Measurements from ENCODE around the gene KLC1.
"Not testable (repeated sequence)": the region's sequence is repeated elsewhere in the genome, so short reads cannot be mapped to it uniquely, and the experiment has no call there.

Gene KLC1

DNA sequence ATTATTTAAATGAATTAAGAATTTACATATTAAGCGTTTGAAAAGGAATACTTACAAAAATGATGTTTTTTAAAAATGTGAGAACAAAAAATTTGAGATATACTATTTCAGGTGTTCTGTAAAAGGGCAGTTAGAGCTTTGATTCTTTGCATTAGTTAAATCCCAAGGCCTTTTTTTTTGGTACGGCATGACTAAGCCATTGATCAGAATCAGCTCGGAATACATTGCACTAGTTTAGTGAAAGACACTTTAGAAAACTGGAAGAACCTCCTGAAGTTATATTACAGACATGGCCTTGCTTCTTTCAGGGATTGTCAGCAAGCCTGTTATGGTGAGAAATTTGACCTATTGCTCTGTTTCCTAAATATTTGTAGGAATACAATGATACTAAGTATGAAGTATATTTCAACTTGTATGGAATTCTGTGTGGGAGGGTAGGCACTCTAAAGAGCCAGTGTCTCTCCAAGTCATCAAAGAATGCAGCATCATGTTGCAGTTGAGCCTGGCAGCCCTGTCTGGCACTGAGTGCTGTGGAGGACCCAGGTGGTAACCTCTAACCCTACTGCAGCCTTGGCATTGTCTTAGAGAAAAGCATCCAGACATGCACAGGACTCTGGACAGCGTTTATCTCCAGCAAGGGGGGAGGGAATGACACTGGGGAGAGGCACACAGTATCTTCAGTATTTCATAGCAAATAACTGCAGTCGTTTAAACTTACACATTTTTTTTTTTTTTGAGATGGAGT is 1.5 kb downstream of the KLC1 start:
- DNase-seq: no peak
- no peak overlapping the region for H3K27ac Mint-ChIP-seq
- no peaks in the 10 kb centered on the region for H3K9me3 Mint-ChIP-seq
- peak overlapping the region; percentile 44 to 94 for H3K4me3 Mint-ChIP-seq
- no peak for ATAC-seq (replicated peaks)
- H3K4me1 Mint-ChIP-seq: peaks cover 37 to 56% of the 10 kb centered on the region in 2 donors
- no peaks in the 10 kb centered on the region for H3K27me3 Mint-ChIP-seq
- H3K36me3 Mint-ChIP-seq: peaks cover 0 to 10% of the 10 kb centered on the region in 2 donors

DNA sequence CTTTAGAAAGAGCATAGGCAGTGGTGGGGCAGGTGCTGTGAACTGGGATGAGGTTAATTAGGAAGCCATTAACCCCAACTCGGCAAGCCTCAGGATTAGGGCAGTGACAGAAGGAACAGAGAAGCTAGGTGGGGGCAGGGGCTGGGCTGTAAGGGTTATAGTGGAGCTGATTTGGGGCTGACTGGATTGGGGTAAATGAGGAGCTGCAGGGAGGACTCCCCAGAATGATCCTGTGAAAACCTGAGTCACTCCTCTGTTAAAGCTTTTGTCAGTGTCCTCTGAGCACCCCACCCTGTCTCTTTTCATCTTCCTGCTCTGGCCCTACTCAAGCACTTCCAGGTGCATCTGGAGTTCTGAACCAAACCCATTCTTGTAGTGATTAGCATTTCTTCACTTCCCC is 4.4 kb downstream of the KLC1 start:
- H3K27ac Mint-ChIP-seq: no peak overlapping the region
- no peaks in the 10 kb centered on the region for H3K27me3 Mint-ChIP-seq
- H3K9me3 Mint-ChIP-seq: no peaks in the 10 kb centered on the region
- peaks cover 6 to 14% of the 10 kb centered on the region in 2 donors for H3K36me3 Mint-ChIP-seq
- no peak for ATAC-seq (replicated peaks)
- peaks cover 33 to 61% of the 10 kb centered on the region in 2 donors for H3K4me1 Mint-ChIP-seq
- no peak for DNase-seq
- H3K4me3 Mint-ChIP-seq: no peak overlapping the region

DNA sequence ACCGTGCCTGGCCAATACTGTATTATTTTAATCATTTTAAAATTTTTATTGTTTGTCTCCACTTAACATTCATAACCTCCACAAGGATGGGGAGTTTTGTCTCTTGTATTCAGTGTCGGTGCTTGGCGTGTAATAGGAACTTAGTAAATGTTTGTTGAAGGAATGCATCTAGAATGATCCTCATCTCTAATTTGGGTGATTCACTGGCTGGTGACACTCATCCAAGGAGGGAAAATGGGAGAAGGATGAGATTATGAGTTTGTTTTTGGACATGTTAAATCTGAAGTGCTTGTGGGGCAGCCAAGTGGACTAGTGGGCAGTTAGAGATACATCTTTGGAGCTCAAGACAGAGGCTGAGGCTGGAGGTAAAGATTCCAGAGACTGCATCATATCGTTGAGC is 5.1 kb downstream of the KLC1 start:
- no peak overlapping the region for H3K4me3 Mint-ChIP-seq
- peaks cover 38 to 67% of the 10 kb centered on the region in 2 donors for H3K4me1 Mint-ChIP-seq
- no peak overlapping the region for H3K27ac Mint-ChIP-seq
- H3K36me3 Mint-ChIP-seq: peaks cover 8 to 19% of the 10 kb centered on the region in 2 donors
- ATAC-seq (replicated peaks): no peak
- no peaks in the 10 kb centered on the region for H3K27me3 Mint-ChIP-seq
- no peaks in the 10 kb centered on the region for H3K9me3 Mint-ChIP-seq
- no peak for DNase-seq

DNA sequence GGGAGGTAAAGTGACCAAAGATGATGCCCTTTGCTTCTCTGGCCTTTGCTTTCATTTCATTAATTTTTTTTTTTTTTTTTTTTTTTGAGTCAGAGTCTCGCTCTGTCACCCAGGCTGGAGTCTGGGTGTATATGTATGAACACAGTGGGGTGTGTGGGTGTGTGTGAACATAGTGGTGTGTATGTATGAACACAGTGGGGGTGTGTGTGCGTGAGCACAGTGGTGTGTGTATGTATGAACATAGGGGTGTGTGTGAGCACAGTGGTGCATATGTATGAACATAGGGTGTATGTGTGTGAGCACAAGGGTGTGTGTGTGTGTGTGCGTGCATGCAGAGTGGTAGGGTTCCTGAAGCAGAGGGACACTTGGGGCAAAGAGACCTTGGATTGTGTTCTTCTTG is 9.6 kb downstream of the KLC1 start:
- DNase-seq: no peak
- H3K9me3 Mint-ChIP-seq: no peaks in the 10 kb centered on the region

DNA sequence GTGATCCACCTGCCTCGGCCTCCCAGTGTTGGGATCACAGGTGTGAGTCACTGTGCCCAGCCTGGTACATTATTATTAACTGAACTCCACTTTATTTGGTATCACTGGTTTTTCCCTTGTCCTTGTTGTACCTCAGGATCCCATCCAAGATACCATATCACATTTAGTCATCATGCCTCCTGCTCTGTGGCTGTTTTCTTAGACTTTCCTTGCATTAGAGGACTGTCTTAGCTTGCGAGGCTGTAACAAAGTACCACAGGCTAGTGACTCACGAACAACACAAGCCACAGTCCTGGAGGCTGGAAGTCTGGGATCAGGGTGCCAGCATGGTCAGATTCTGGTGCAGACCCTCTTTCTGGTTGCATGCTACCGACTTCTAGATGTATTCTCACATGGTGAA is 12.2 kb downstream of the KLC1 start:
- Mint-ChIP-seq H3K9me3 (no peaks in the 10 kb centered on the region), H3K4me3 (no peak overlapping the region), H3K36me3 (peaks cover 16 to 17% of the 10 kb centered on the region in 2 donors), H3K27ac (no peak overlapping the region), H3K4me1 (peaks cover 21 to 64% of the 10 kb centered on the region in 2 donors), H3K27me3 (no peaks in the 10 kb centered on the region)
- ATAC-seq (replicated peaks) (no peak), DNase-seq (no peak)

More for the DNA sequence above, 9.6 kb downstream of the KLC1 start:
- ATAC-seq (replicated peaks): peak; percentile 38 to 47
- Mint-ChIP-seq H3K4me1 (peaks cover 31 to 68% of the 10 kb centered on the region in 2 donors), H3K4me3 (no peak overlapping the region), H3K27me3 (no peaks in the 10 kb centered on the region), H3K36me3 (peaks cover 11 to 17% of the 10 kb centered on the region in 2 donors), H3K27ac (no peak overlapping the region)

DNA sequence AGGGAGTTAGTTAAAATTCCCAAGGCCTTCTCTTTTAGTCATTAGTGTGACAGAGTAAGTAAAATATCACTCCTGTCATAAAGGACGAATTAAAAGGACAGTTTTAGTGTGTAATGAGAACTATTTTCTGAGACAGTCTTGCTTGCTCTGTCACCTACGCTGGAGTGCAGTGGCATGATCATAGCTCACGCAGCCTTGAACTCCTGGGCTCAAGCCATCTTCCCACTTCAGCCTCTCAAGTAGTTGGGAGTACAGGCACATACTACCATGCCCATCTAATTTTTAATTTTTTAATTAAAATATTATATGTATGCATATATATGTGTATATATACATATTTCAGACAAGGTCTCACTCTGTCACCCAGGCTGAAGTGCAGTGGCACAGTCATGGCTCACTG is 17.2 kb downstream of the KLC1 start:
- H3K4me1 Mint-ChIP-seq: peaks cover 9 to 31% of the 10 kb centered on the region in 2 donors
- H3K27ac Mint-ChIP-seq: no peak overlapping the region
- H3K9me3 Mint-ChIP-seq: no peaks in the 10 kb centered on the region
- peaks cover 12% of the 10 kb centered on the region in 2 donors for H3K36me3 Mint-ChIP-seq
- H3K27me3 Mint-ChIP-seq: no peaks in the 10 kb centered on the region
- no peak overlapping the region for H3K4me3 Mint-ChIP-seq
- ATAC-seq (replicated peaks) (no peak), DNase-seq (no peak)

DNA sequence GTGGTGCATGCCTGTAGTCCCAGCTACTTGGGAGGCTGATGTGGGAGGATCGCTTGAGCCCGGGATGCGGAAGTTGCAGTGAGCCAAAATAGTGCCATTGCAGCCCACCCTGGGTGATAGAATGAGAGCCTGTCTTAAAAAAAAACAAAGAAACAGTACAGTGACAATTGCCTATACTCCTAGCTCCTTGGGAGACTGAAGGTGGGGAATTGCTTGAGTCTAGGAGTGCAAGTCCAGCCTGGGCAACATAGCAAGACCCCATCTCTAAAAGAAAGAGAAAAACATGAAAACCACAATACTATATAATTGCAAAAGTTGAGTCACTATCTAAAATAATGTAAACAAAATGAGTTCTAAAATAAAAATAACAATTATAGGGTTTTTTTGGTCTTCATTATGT is 20.0 kb downstream of the KLC1 start:
- H3K4me3 Mint-ChIP-seq: no peak overlapping the region
- H3K9me3 Mint-ChIP-seq: no peaks in the 10 kb centered on the region
- H3K27me3 Mint-ChIP-seq: no peaks in the 10 kb centered on the region
- peaks cover 9 to 22% of the 10 kb centered on the region in 2 donors for H3K4me1 Mint-ChIP-seq
- DNase-seq (no peak), ATAC-seq (replicated peaks) (no peak)
- H3K27ac Mint-ChIP-seq: no peak overlapping the region
- peaks cover 10 to 13% of the 10 kb centered on the region in 2 donors for H3K36me3 Mint-ChIP-seq

DNA sequence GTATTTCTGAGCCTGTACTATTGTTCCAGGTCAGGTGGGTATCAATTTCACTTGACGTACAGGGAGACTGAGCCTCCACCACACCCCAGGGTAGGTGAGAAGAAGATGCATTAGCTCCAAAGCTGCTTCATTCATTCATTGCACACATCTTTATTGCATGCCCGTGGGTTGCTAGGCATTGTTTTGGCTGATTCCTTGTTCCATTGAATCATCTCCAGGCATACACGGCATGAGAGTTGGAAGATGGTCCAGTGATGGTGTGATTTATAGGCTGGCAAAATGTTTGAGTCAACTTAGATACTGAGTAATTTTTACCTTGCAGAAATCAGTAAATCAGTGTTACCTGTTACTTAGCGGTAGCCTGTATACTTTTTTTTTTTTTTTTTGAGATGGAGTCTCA is 21.2 kb downstream of the KLC1 start:
- H3K27me3 Mint-ChIP-seq: no peaks in the 10 kb centered on the region

DNA sequence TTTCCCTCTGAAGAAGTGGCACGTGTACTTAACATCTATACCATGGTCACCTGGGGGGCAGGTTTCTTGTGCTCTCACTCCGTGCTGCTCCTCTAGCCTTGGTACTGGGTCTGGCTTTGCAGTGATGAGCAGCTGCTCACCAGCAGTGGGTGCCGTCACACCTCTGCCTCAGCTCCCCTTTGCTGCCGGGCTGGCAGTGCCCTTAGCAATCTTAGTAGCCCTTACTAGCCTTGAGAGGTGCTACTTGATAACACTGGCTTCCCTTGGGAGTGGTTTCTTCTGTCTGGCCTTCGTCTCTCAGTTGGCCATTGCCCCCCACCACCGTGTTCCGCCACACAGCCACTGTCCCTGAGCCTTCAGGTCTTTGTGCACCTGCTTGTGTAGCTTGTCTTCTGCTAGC is 22.6 kb downstream of the KLC1 start:
- Mint-ChIP-seq H3K27me3 (no peaks in the 10 kb centered on the region), H3K36me3 (peaks cover 13 to 15% of the 10 kb centered on the region in 2 donors), H3K27ac (no peak overlapping the region), H3K4me1 (peaks cover 10 to 11% of the 10 kb centered on the region in 2 donors), H3K9me3 (no peaks in the 10 kb centered on the region), H3K4me3 (no peak overlapping the region)
- no peak for DNase-seq
- ATAC-seq (replicated peaks): no peak

More for the DNA sequence above, 21.2 kb downstream of the KLC1 start:
- no peak for ATAC-seq (replicated peaks)
- H3K4me3 Mint-ChIP-seq: no peak overlapping the region
- no peak overlapping the region for H3K27ac Mint-ChIP-seq
- H3K36me3 Mint-ChIP-seq: peaks cover 13 to 14% of the 10 kb centered on the region in 2 donors
- DNase-seq: no peak
- no peaks in the 10 kb centered on the region for H3K9me3 Mint-ChIP-seq
- peaks cover 9 to 14% of the 10 kb centered on the region in 2 donors for H3K4me1 Mint-ChIP-seq

DNA sequence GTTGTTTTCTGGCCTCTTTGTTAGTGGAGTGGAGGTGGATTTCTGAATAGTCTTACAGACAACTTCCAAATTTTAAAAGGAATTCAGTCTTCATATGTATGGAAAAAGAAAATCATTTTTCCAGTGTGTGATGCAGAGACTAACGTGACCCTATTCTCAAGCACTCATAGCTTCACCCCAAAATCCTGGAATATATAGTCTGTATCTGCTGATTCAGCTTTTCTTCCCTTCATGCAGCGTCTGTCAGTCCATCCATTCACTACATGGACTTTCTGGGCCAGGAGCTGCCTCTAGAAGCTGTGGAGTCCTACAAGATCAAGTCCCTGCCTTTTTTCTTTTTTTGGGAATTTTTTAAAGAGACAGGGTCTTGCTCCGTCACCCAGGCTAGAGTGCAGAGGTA is 23.8 kb downstream of the KLC1 start:
- no peak for DNase-seq
- no peak overlapping the region for H3K4me3 Mint-ChIP-seq
- no peak overlapping the region for H3K27ac Mint-ChIP-seq
- H3K9me3 Mint-ChIP-seq: no peaks in the 10 kb centered on the region
- H3K27me3 Mint-ChIP-seq: no peaks in the 10 kb centered on the region
- peaks cover 19 to 21% of the 10 kb centered on the region in 2 donors for H3K36me3 Mint-ChIP-seq
- peaks cover 10 to 11% of the 10 kb centered on the region in 2 donors for H3K4me1 Mint-ChIP-seq
- ATAC-seq (replicated peaks): no peak

DNA sequence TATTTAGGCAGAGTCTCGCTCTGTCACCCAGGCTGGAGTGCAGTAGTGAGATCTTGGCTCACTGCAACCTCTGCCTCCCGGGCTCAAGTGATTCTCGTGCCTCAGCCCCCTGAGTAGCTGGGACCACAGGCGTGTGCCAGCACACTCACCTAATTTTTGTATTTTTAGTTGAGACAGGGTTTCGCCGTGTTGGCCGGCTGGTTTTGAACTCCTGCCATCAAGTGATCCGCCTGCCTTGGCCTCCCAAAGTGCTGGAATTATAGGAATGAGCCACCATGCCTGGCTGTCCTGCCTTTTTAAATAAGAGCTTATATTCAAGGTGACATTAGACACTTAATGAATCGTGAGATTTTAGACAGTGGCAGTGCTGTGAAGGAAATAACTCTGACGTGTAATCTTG is 24.3 kb downstream of the KLC1 start:
- peaks cover 19 to 21% of the 10 kb centered on the region in 2 donors for H3K36me3 Mint-ChIP-seq
- not testable (repeated sequence) for H3K9me3 Mint-ChIP-seq; H3K27ac Mint-ChIP-seq; H3K4me3 Mint-ChIP-seq; DNase-seq; ATAC-seq (replicated peaks); H3K27me3 Mint-ChIP-seq
- peaks cover 10 to 11% of the 10 kb centered on the region in 2 donors for H3K4me1 Mint-ChIP-seq

DNA sequence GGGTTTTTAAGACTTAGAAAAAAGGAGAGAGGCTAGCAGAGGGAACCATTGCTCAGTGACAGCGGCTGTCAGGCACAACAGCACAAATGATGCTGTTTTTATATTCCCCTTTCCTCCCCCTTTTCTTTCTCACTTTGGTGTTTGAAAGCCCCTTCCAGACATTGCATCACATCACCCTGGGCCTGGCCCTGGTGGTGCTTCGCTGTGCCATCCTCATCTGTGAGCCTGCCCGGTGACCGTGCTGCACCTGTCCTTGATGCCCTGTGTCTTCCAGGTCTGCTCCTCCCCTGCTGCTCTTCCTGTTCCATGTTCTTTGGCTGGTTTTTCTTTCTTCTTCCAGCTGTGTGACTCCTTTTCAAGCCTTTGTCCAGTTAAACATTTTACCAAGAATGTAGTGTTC is 24.8 kb downstream of the KLC1 start:
- no peak overlapping the region for H3K4me3 Mint-ChIP-seq
- H3K27ac Mint-ChIP-seq: peak overlapping the region; percentile 6
- DNase-seq (no peak), ATAC-seq (replicated peaks) (no peak)
- H3K36me3 Mint-ChIP-seq: peaks cover 19 to 20% of the 10 kb centered on the region in 2 donors
- H3K27me3 Mint-ChIP-seq: no peaks in the 10 kb centered on the region
- H3K9me3 Mint-ChIP-seq: no peaks in the 10 kb centered on the region
- H3K4me1 Mint-ChIP-seq: peaks cover 10 to 11% of the 10 kb centered on the region in 2 donors

DNA sequence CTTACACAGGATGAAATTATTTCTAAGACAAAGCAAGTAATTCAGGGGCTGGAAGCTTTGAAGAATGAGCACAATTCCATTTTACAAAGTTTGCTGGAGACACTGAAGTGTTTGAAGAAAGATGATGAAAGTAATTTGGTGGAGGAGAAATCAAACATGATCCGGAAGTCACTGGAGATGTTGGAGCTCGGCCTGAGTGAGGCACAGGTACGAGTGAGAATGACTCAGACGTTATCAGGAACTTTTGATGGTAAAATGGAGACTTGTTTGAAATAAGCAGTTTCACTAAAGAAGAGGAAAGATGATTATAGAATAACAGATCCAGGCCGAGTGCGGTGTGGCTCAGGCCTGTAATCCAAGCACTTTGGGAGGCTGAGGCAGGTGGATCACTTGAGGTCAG is 25.6 kb downstream of the KLC1 start:
- H3K36me3 Mint-ChIP-seq: peaks cover 22 to 24% of the 10 kb centered on the region in 2 donors
- no peak overlapping the region for H3K27ac Mint-ChIP-seq
- peaks cover 10 to 11% of the 10 kb centered on the region in 2 donors for H3K4me1 Mint-ChIP-seq
- no peaks in the 10 kb centered on the region for H3K27me3 Mint-ChIP-seq
- DNase-seq: no peak
- ATAC-seq (replicated peaks): no peak
- H3K9me3 Mint-ChIP-seq: no peaks in the 10 kb centered on the region
- H3K4me3 Mint-ChIP-seq: no peak overlapping the region

DNA sequence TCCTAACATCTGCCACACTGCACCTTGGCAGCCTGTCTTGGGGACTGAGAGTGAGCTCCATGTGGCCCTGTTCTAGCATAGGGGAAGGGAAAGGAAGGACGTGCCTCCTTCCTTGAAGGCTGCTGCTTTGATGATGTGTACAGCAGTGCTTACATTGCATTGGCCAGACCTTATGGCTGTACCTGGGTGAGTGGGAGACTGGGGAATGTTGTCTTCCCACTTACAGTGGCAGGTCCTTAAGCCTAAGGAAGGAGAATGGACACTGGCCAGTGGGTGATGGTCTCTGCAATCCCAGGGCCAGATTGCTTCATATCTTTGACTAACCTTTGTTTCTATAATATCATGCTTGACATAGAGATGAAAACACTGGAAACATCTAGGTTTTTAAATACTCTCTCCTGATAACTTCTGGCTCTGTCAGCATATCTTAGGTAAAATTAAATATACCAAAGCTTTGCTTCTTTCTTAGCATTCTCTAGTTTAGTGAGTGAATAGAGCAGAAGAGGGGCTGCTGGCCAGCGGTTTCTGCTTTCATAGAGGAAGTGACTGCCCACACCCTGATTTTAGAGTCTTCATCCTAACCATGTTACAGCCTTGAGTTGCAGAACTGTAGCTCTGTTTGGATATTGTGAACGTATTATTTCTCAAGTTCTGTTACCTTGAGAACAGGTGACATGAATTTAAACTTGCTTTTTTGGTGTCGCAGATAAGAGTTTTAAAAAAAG is 27.2 kb downstream of the KLC1 start:
- DNase-seq: no peak
- Mint-ChIP-seq H3K27ac (peak overlapping the region; percentile 56), H3K27me3 (no peaks in the 10 kb centered on the region), H3K9me3 (no peaks in the 10 kb centered on the region), H3K4me1 (peaks cover 8 to 11% of the 10 kb centered on the region in 2 donors), H3K36me3 (peaks cover 25 to 28% of the 10 kb centered on the region in 2 donors), H3K4me3 (no peak overlapping the region)
- no peak for ATAC-seq (replicated peaks)

DNA sequence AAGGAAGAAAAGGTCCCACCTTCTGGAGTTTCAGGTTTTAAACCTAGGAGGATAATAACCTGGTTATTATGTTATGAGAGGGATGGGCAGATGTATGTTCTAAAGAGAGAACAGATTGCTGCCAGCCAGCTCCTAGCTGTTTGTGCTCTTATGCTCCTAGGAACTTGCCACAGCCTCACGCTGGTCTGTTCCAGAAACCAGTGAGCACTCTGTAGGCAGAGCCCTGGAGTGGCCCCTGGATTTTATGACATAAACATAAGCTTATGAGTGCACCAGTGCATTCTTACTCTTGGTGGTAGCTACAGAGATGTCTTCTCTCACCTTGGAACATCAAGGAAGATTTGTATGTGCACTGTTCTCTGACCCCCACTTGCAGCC is 27.7 kb downstream of the KLC1 start:
- ATAC-seq (replicated peaks) (no peak), DNase-seq (no peak)
- H3K27ac Mint-ChIP-seq: no peak overlapping the region
- H3K4me1 Mint-ChIP-seq: peaks cover 5 to 7% of the 10 kb centered on the region in 2 donors
- H3K36me3 Mint-ChIP-seq: peaks cover 27 to 30% of the 10 kb centered on the region in 2 donors
- H3K9me3 Mint-ChIP-seq: no peaks in the 10 kb centered on the region
- no peak overlapping the region for H3K4me3 Mint-ChIP-seq
- no peaks in the 10 kb centered on the region for H3K27me3 Mint-ChIP-seq
